ENCODE results near the gene CD209.

DNA sequence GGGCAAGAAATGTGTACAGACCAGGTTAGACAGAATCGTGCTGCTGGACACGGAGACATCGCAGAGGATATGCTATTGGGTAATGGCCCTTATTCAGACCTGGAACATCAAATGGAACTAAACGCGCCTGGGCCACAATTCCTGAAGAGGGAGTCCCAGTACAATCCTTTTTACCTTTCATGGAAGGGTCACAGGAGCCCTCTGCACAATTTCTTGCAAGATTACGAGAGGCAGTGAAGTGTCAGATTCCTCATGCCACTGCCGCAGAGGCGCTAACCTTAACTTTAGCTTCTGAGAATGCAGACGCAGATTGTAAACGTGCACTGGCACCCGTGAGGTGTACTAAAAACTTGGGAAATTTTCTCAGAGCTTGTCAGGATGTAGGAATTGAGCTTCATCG, 33.8 kb upstream of the CD209 start:
- TF ChIP-seq POLR2A (IDR thresholded peaks at IDR 0.05; ENCODE audit: low read length) (no peak), GATA1 (IDR thresholded peaks at IDR 0.05; ENCODE audit: low read depth, low read length) (no peak)

Measured in erythroblast (primary cell).